ENCODE data around the gene EIF2AK3. TPM values are rescaled to one million over a fixed set of nuclear protein-coding genes. Genes with fewer than 3 reads are reported as not detected.

Gene EIF2AK3
- total and polyA plus RNA-seq, 2 of the 13 experiments (the other 11 are each of a cell fraction or from before 2014, with no cell fraction given) = 10.3 to 30.6 TPM

- 50% methylated on average over 2 of the region's 2 CpGs for WGBS (ENCODE audit: low lambda C conversion rate)
- H3K27me3 ChIP-seq (ENCODE audit: control insufficient read depth in 1 of 2, insufficient read depth in 2 of 2, low read length in 2 of 2) = no peaks in the 10 kb centered on the region; a peak in 2 of 5 replicates
- H3K9me3 ChIP-seq (ENCODE audit: low read length) = no peaks in the 10 kb centered on the region
- H3K4me1 ChIP-seq (ENCODE audit: insufficient read depth, low read length) = peaks cover 20% of the 10 kb centered on the region
- no peaks in the 10 kb centered on the region for H3K79me2 ChIP-seq (ENCODE audit: insufficient read depth, low read length)
- BruUV-seq (replicated peaks) = no TSS peak
- TF ChIP-seq ZFP91 (CRISPR knock-in tag; IDR thresholded peaks at IDR 0.05; ENCODE audit: borderline replicate concordance) (no peak), MAFK (conservative IDR thresholded peaks at IDR 0.05 in 1 of 2, IDR thresholded peaks at IDR 0.05 in 1 of 2; ENCODE audit: low read length in 2 of 2) (0 out of 4 replicates have a peak, but pooled peaks of 1 of the 2 experiments have one; percentile 1), HOMEZ (CRISPR knock-in tag; IDR thresholded peaks at IDR 0.05; ENCODE audit: low read depth) (no peak), ZNF382 (CRISPR knock-in tag; IDR thresholded peaks at IDR 0.05; ENCODE audit: borderline replicate concordance) (no peak)
- FAIRE-seq (no peak), ATAC-seq (no peak), DNase-seq (ENCODE audit: low spot score) (no peak)
- H3K4me3 ChIP-seq (replicated peaks in 1 of 3; ENCODE audit: insufficient read depth in 1 of 3, low read depth in 2 of 3, low read length in 3 of 3) = no peak overlapping the region
- H2AFZ ChIP-seq (ENCODE audit: low read length) = no peak overlapping the region
- no peak overlapping the region for H3K9ac ChIP-seq (ENCODE audit: insufficient read depth, low read depth, low read length)
- H3K36me3 ChIP-seq (replicated peaks in 1 of 2; ENCODE audit: control insufficient read depth in 1 of 2, insufficient read depth in 2 of 2, low read length in 2 of 2) = no peaks in the 10 kb centered on the region
- H3K27ac ChIP-seq (ENCODE audit: extremely low read length, insufficient read depth, low read length) = no peak overlapping the region
- ChIA-PET CTCF (ENCODE audit: low intra/inter-chr PET ratio, low total read pairs) (no interaction called here), POLR2A (no interaction called here)
- in situ Hi-C loops (cut with HindIII; ENCODE audit: extremely low pct_ligation_motif_present, low pct_unique_long_range_greater_than_20kb) (no loop called here), intact Hi-C loops (cut with micrococcal nuclease; ENCODE audit: unreplicated experiment) (no loop called here)
- no peaks in the 10 kb centered on the region for H4K20me1 ChIP-seq (ENCODE audit: insufficient read depth, low read length)
- no peak overlapping the region for H3K4me2 ChIP-seq (ENCODE audit: low read depth, low read length)
Observed at GRCh38 chr2:88638123-88638650, 10.9 kb upstream of the EIF2AK3 start.

- Histone ChIP-seq H3K4me3 (replicated peaks in 1 of 3; ENCODE audit: insufficient read depth in 1 of 3, low read depth in 2 of 3, low read length in 3 of 3) (no peak overlapping the region), H3K36me3 (replicated peaks in 1 of 2; ENCODE audit: control insufficient read depth in 1 of 2, insufficient read depth in 2 of 2, low read length in 2 of 2) (no peaks in the 10 kb centered on the region), H4K20me1 (ENCODE audit: insufficient read depth, low read length) (no peaks in the 10 kb centered on the region), H3K4me2 (ENCODE audit: low read depth, low read length) (no peak overlapping the region), H3K27me3 (ENCODE audit: control insufficient read depth in 1 of 2, insufficient read depth in 2 of 2, low read length in 2 of 2) (no peaks in the 10 kb centered on the region; a peak in 2 of 5 replicates), H3K27ac (ENCODE audit: extremely low read length, insufficient read depth, low read length) (no peak overlapping the region), H3K79me2 (ENCODE audit: insufficient read depth, low read length) (no peaks in the 10 kb centered on the region), H3K9ac (ENCODE audit: insufficient read depth, low read depth, low read length) (no peak overlapping the region), H3K4me1 (ENCODE audit: insufficient read depth, low read length) (peaks cover 20% of the 10 kb centered on the region), H3K9me3 (ENCODE audit: low read length) (no peaks in the 10 kb centered on the region), H2AFZ (ENCODE audit: low read length) (no peak overlapping the region)
- ATAC-seq = no peak
- ChIA-PET CTCF (ENCODE audit: low intra/inter-chr PET ratio, low total read pairs) (no interaction called here), POLR2A (no interaction called here)
- DNase-seq (ENCODE audit: low spot score) = no peak
- FAIRE-seq = no peak
- no TSS peak for BruUV-seq (replicated peaks)
- 24% methylated on average over 2 of the region's 2 CpGs for WGBS (ENCODE audit: low lambda C conversion rate)
- in situ Hi-C loops (cut with HindIII; ENCODE audit: extremely low pct_ligation_motif_present, low pct_unique_long_range_greater_than_20kb) (no loop called here), intact Hi-C loops (cut with micrococcal nuclease; ENCODE audit: unreplicated experiment) (no loop called here)
- no peak for TF ChIP-seq ZNF605 (CRISPR knock-in tag; IDR thresholded peaks at IDR 0.05)
- TF ChIP-seq ZNF580 (CRISPR knock-in tag; IDR thresholded peaks at IDR 0.05; ENCODE audit: borderline replicate concordance, low read depth) = no peak
- no peak for TF ChIP-seq ZNF816 (CRISPR knock-in tag; IDR thresholded peaks at IDR 0.05; ENCODE audit: borderline replicate concordance)
- no peak for TF ChIP-seq ZNF761 (CRISPR knock-in tag; conservative IDR thresholded peaks at IDR 0.05)
- no peak for TF ChIP-seq ZFP90 (CRISPR knock-in tag; IDR thresholded peaks at IDR 0.05; ENCODE audit: borderline replicate concordance)
- no peak for TF ChIP-seq POLR2AphosphoS2 (IDR thresholded peaks at IDR 0.05; ENCODE audit: low read depth, low read length)
- TF ChIP-seq ZNF780A (CRISPR knock-in tag; IDR thresholded peaks at IDR 0.05) = no peak
- no peak for TF ChIP-seq LRRFIP1 (CRISPR knock-in tag; conservative IDR thresholded peaks at IDR 0.05)
Observed at GRCh38 chr2:88637464-88637863, 10.2 kb upstream of the EIF2AK3 start.
